Measurements from ENCODE around the gene FAM149B1.

- TF ChIP-seq CTCF (IDR thresholded peaks at IDR 0.05) (no peak), POLR2A (IDR thresholded peaks at IDR 0.05) (no peak)
Observed at GRCh38 chr10:73206385-73206784, 38.5 kb downstream of the FAM149B1 start.

Data from Peyer's patch (tissue), 4 donors.